Esophagus squamous epithelium (tissue), 4 donors: ENCODE data around the gene ANXA11.

Experiments
- CTCF ChIP-seq, 6 experiments: fragments of 450-650 bp in 4 of 6; fragments of 200-600 bp in 2 of 6; sonication (generic) in 2 of 6; IDR thresholded peaks; one replicate each; pipeline ENCODE4 v1.5.1; 2016 to 2019; ENCODE audit warnings: antibody characterized with exemption in 6 of 6, mild to moderate bottlenecking in 4 of 6, moderate library complexity in 4 of 6
- POLR2A ChIP-seq, 4 donors: fragments of 450-650 bp; IDR thresholded peaks; one replicate each; pipeline ENCODE4 v1.6.1; 2017; ENCODE audit warnings: antibody characterized with exemption in 4 of 4, mild to moderate bottlenecking in 4 of 4, moderate library complexity in 3 of 4

- TF ChIP-seq CTCF (IDR thresholded peaks at IDR 0.05) = no peak
- no peak for TF ChIP-seq POLR2A (IDR thresholded peaks at IDR 0.05)
Measured at GRCh38 chr10:80184291-80184690, 21.0 kb downstream of the ANXA11 start.
